Measurements from ENCODE around the gene ZNF785.

DNA sequence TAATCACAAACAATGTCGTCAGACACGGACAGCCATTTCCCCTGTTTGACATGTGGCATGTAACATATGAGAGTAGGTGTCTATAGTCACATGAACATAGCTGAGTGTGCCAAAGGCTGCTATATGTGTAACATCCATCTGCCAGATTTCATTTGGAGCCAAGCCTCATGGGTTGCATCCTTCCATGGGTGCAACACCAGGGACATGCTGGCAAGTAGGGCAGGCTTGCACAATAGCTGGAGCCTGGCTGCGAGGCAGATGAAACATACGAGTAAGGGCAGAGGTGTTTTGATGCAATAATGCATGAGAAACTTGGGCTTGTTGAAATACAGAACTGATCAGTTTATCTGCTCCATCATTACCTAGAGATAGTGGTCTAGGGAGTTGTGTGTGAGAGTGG is 33.7 kb upstream of the ZNF785 start:
- TF ChIP-seq TEAD4 (CRISPR knock-in tag; IDR thresholded peaks at IDR 0.05) = no peak
- TF ChIP-seq, protein P1, sequence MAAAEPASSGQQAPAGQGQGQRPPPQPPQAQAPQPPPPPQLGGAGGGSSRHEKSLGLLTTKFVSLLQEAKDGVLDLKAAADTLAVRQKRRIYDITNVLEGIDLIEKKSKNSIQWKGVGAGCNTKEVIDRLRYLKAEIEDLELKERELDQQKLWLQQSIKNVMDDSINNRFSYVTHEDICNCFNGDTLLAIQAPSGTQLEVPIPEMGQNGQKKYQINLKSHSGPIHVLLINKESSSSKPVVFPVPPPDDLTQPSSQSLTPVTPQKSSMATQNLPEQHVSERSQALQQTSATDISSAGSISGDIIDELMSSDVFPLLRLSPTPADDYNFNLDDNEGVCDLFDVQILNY (CRISPR knock-in tag; IDR thresholded peaks at IDR 0.05) = no peak
- TF ChIP-seq, protein P2, sequence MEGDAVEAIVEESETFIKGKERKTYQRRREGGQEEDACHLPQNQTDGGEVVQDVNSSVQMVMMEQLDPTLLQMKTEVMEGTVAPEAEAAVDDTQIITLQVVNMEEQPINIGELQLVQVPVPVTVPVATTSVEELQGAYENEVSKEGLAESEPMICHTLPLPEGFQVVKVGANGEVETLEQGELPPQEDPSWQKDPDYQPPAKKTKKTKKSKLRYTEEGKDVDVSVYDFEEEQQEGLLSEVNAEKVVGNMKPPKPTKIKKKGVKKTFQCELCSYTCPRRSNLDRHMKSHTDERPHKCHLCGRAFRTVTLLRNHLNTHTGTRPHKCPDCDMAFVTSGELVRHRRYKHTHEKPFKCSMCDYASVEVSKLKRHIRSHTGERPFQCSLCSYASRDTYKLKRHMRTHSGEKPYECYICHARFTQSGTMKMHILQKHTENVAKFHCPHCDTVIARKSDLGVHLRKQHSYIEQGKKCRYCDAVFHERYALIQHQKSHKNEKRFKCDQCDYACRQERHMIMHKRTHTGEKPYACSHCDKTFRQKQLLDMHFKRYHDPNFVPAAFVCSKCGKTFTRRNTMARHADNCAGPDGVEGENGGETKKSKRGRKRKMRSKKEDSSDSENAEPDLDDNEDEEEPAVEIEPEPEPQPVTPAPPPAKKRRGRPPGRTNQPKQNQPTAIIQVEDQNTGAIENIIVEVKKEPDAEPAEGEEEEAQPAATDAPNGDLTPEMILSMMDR (IDR thresholded peaks at IDR 0.05) = no peak
- no peak for TF ChIP-seq CBFB (CRISPR knock-in tag; IDR thresholded peaks at IDR 0.05; ENCODE audit: low read depth)
- TF ChIP-seq IRF2 (CRISPR knock-in tag; IDR thresholded peaks at IDR 0.05; ENCODE audit: borderline replicate concordance, low read depth) = no peak
- no peak for TF ChIP-seq TP53 (CRISPR knock-in tag; IDR thresholded peaks at IDR 0.05)
